ENCODE results near the gene TBC1D22A. TPM values are rescaled to one million over a fixed set of nuclear protein-coding genes. Genes with fewer than 3 reads are reported as not detected.

TBC1D22A gene
- total and polyA plus RNA-seq, 8 donors, result 14.4 to 33.5 (median 15.7) TPM

GRCh38 chr22:47090591-47091245 lies 328.3 kb downstream of the TBC1D22A start:
- DNase-seq (peak in 2 of 4 donors; percentile 51 to 64), ATAC-seq (no peak)
- peaks cover 0 to 9% of the 10 kb centered on the region in 2 donors for H3K4me1 ChIP-seq
- H3K27me3 ChIP-seq, result no peaks in the 10 kb centered on the region
- no peak overlapping the region for H3K4me3 ChIP-seq
- H3K9me3 ChIP-seq, result peaks cover 0 to 14% of the 10 kb centered on the region in 2 donors
- H3K36me3 ChIP-seq, result no peaks in the 10 kb centered on the region
- intact Hi-C loops (cut with DNase I), result no loop called here
- TF ChIP-seq CTCF (IDR thresholded peaks at IDR 0.05), result no peak
- no peak overlapping the region for H3K27ac ChIP-seq

GRCh38 chr22:47091246-47091651 lies 328.8 kb downstream of the TBC1D22A start:
- intact Hi-C loops (cut with DNase I), result no loop called here
- no peak for TF ChIP-seq CTCF (IDR thresholded peaks at IDR 0.05)
- ATAC-seq, result no peak

GRCh38 chr22:47091921-47092700 lies 329.7 kb downstream of the TBC1D22A start:
- intact Hi-C loops (cut with DNase I), result no loop called here
- no peak for DNase-seq
- Histone ChIP-seq H3K4me1 (peaks cover 0 to 9% of the 10 kb centered on the region in 2 donors), H3K27ac (no peak overlapping the region), H3K4me3 (no peak overlapping the region), H3K27me3 (no peaks in the 10 kb centered on the region), H3K9me3 (peaks cover 0 to 17% of the 10 kb centered on the region in 2 donors), H3K36me3 (no peaks in the 10 kb centered on the region)
- ATAC-seq, result peak; percentile 6
- no peak for TF ChIP-seq CTCF (IDR thresholded peaks at IDR 0.05)

More at GRCh38 chr22:47091246-47091651, 328.8 kb downstream of the TBC1D22A start:
- Histone ChIP-seq H3K36me3 (no peaks in the 10 kb centered on the region), H3K27me3 (no peaks in the 10 kb centered on the region), H3K9me3 (peaks cover 0 to 14% of the 10 kb centered on the region in 2 donors), H3K4me1 (peaks cover 0 to 9% of the 10 kb centered on the region in 2 donors), H3K4me3 (no peak overlapping the region), H3K27ac (no peak overlapping the region)
- DNase-seq, result peak in 1 of 4 donors; percentile 20

- no peak for TF ChIP-seq CTCF (IDR thresholded peaks at IDR 0.05)
- peaks cover 0 to 17% of the 10 kb centered on the region in 2 donors for H3K9me3 ChIP-seq
- DNase-seq, result no peak
- peaks cover 0 to 9% of the 10 kb centered on the region in 2 donors for H3K4me1 ChIP-seq
- no peak overlapping the region for H3K27ac ChIP-seq
- H3K4me3 ChIP-seq, result no peak overlapping the region
- H3K36me3 ChIP-seq, result no peaks in the 10 kb centered on the region
- intact Hi-C loops (cut with DNase I), result no loop called here
- H3K27me3 ChIP-seq, result no peaks in the 10 kb centered on the region
- peak; percentile 69 for ATAC-seq
Measured at GRCh38 chr22:47092896-47093311, 330.5 kb downstream of the TBC1D22A start.

GRCh38 chr22:47093720-47094119 lies 331.3 kb downstream of the TBC1D22A start:
- peaks cover 0 to 9% of the 10 kb centered on the region in 2 donors for H3K4me1 ChIP-seq
- no peak for TF ChIP-seq CTCF (IDR thresholded peaks at IDR 0.05)
- ATAC-seq (no peak), DNase-seq (no peak)
- H3K27ac ChIP-seq, result no peak overlapping the region
- H3K27me3 ChIP-seq, result no peaks in the 10 kb centered on the region
- intact Hi-C loops (cut with DNase I), result no loop called here
- H3K9me3 ChIP-seq, result peaks cover 0 to 17% of the 10 kb centered on the region in 2 donors
- H3K36me3 ChIP-seq, result no peaks in the 10 kb centered on the region
- no peak overlapping the region for H3K4me3 ChIP-seq

All from left lung (tissue), 10 donors.